B cell (primary cell): Measurements from ENCODE around the gene REV1. TPM values are rescaled to one million over a fixed set of nuclear protein-coding genes. Genes with fewer than 3 reads are reported as not detected.

ENCODE experiments used
- ATAC-seq: fragments of 200-7000 bp; cut with Tn5 transposase; one replicate; pipeline ENCODE4 v1.10.0; 2021; ENCODE audit warnings: low read depth, mild to moderate bottlenecking, moderate number of reproducible peaks, moderate library complexity
- CTCF ChIA-PET: fragments of 350-600 bp; sonication (Branson Sonifier 250); formaldehyde crosslinking; loops from one replicate; lab custom pipeline; 2021; ENCODE audit warnings: antibody characterized with exemption, inconsistent platforms; lab: Charles Lee
- POLR2A ChIA-PET: fragments of 350-600 bp; sonication (Branson Sonifier 250); formaldehyde crosslinking; loops from one replicate; lab custom pipeline; 2021; ENCODE audit warnings: antibody characterized with exemption; lab: Charles Lee
- DNase-seq: peaks from one replicate; pipeline ENCODE4 v3.0.0; 2013
- H2AFZ ChIP-seq: 2 replicates; pipeline ENCODE4 v1.6.1; 2012; ENCODE audit warnings: mild to moderate bottlenecking, low read depth, low read length; ENCODE audit not compliant: insufficient read depth, poor library complexity, severe bottlenecking
- H3K27ac ChIP-seq, 2 donors: 1 replicate in 1 of 2; 2 replicates in 1 of 2; pipeline ENCODE4 v1.5.1; 2012 to 2013; ENCODE audit warnings: low read length in 2 of 2, mild to moderate bottlenecking in 2 of 2, moderate library complexity in 1 of 2
- H3K27me3 ChIP-seq, 4 experiments: fragments of 200-600 bp in 1 of 4; sonication (generic) in 1 of 4; replicated peaks in 1 of 4; 1 replicate in 2 of 4; 2 replicates in 2 of 4; pipeline versions ENCODE4 v1.6.1 to v1.7.0; 2013 to 2016; ENCODE audit warnings: low read length in 3 of 4, mild to moderate bottlenecking in 2 of 4, mixed read lengths in 1 of 4, moderate library complexity in 1 of 4; ENCODE audit not compliant: insufficient read depth in 4 of 4, control insufficient read depth in 3 of 4; ENCODE audit errors: control extremely low read depth in 1 of 4
- H3K36me3 ChIP-seq, 2 experiments: replicated peaks in 1 of 2; 1 replicate in 1 of 2; 2 replicates in 1 of 2; pipeline versions ENCODE4 v1.6.1 to v1.7.1; 2013; ENCODE audit warnings: low read length in 1 of 2; ENCODE audit not compliant: insufficient read depth in 2 of 2, control insufficient read depth in 1 of 2; ENCODE audit errors: control extremely low read depth in 1 of 2, extremely low read depth in 1 of 2
- H3K4me1 ChIP-seq, 2 donors: fragments of 200-600 bp in 1 of 2; sonication (generic) in 1 of 2; 1 replicate in 1 of 2; 2 replicates in 1 of 2; pipeline versions ENCODE4 v1.5.1 to v1.6.1; 2013 to 2017; ENCODE audit warnings: low read length in 2 of 2; ENCODE audit not compliant: control insufficient read depth in 2 of 2, insufficient read depth in 2 of 2
- H3K4me2 ChIP-seq: replicated peaks from 2 replicates; pipeline ENCODE3; 2012; ENCODE audit warnings: mild to moderate bottlenecking, low read depth, low read length; ENCODE audit not compliant: poor library complexity, severe bottlenecking
- H3K4me3 ChIP-seq, 5 experiments: fragments of 200-600 bp in 1 of 5; sonication (generic) in 1 of 5; 1 replicate in 3 of 5; 2 replicates in 2 of 5; pipeline versions ENCODE4 v1.5.1 to v1.7.0; 2011 to 2016; ENCODE audit warnings: low read length in 4 of 5, mild to moderate bottlenecking in 4 of 5, low read depth in 2 of 5, control low read depth in 1 of 5, moderate library complexity in 1 of 5; ENCODE audit not compliant: insufficient read depth in 1 of 5; ENCODE audit errors: control extremely low read depth in 1 of 5, extremely low read depth in 1 of 5
- H3K79me2 ChIP-seq: fragments of 200-600 bp; sonication (generic); one replicate; pipeline ENCODE4 v1.6.0; 2016; ENCODE audit warnings: low read length; ENCODE audit not compliant: control insufficient read depth, insufficient read depth
- H3K9ac ChIP-seq: fragments of 200-600 bp; sonication (generic); 2 replicates; pipeline ENCODE4 v1.6.1; 2017; ENCODE audit warnings: mild to moderate bottlenecking, low read length, moderate library complexity
- H3K9me3 ChIP-seq, 3 donors: one replicate each; pipeline versions ENCODE4 v1.6.1 to v1.7.1; 2013; ENCODE audit warnings: low read length in 2 of 3; ENCODE audit not compliant: control insufficient read depth in 2 of 3, insufficient read depth in 1 of 3; ENCODE audit errors: control extremely low read depth in 1 of 3
- H4K20me1 ChIP-seq: 2 replicates; pipeline ENCODE4 v1.6.0; 2012; ENCODE audit warnings: mild to moderate bottlenecking, low read length; ENCODE audit not compliant: insufficient read depth, control insufficient read depth, poor library complexity, severe bottlenecking
- H3K27ac Mint-ChIP-seq: one replicate; pipeline ENCODE4 v1.8.0; 2021; ENCODE audit warnings: mixed read lengths
- H3K27me3 Mint-ChIP-seq: one replicate; pipeline ENCODE4 v1.8.0; 2021; ENCODE audit warnings: mixed read lengths
- H3K4me1 Mint-ChIP-seq: one replicate; pipeline ENCODE4 v1.8.0; 2021; ENCODE audit warnings: mixed read lengths
- H3K4me3 Mint-ChIP-seq: one replicate; pipeline ENCODE4 v1.8.0; 2021; ENCODE audit warnings: mixed read lengths
- H3K9me3 Mint-ChIP-seq: one replicate; pipeline ENCODE4 v1.8.0; 2022; ENCODE audit warnings: mixed read lengths; ENCODE audit not compliant: insufficient read depth
- CTCF ChIP-seq: fragments of 200-600 bp; IDR thresholded peaks from one replicate; pipeline ENCODE4 v1.8.0; 2022; ENCODE audit warnings: antibody characterized with exemption, mild to moderate bottlenecking
- EZH2 ChIP-seq: IDR thresholded peaks from 2 replicates; pipeline ENCODE4 v1.6.1; 2012; ENCODE audit warnings: borderline replicate concordance, low read depth, mild to moderate bottlenecking, moderate library complexity, low read length; ENCODE audit not compliant: insufficient read depth, poor library complexity, severe bottlenecking
- WGBS: methylation state at CpG from one replicate; pipeline ENCODE4 v1.1.5; 2013; ENCODE audit warnings: missing lambda C conversion rate; ENCODE audit not compliant: insufficient coverage; 5-methylcytosine and 5-hydroxymethylcytosine counted together
- intact Hi-C: fragments of 100-400 bp; cut with micrococcal nuclease; formaldehyde crosslinking; loops from one replicate; pipeline ENCODE4 v1.10.0; 2022
- polyA plus RNA-seq: library from polyadenylated mRNA; depleted of rRNA; stranded (reverse); fragments of >200 nt; gene quantifications from 2 replicates; pipeline ENCODE4 v1.2.3, GENCODE V29; 2012
- total RNA-seq, 2 donors: library from RNA; stranded (reverse); fragments of 120-200 nt in 1 of 2; gene quantifications; 1 replicate in 1 of 2; 2 replicates in 1 of 2; pipeline versions ENCODE4 v1.2.3 to v1.2.4, GENCODE V29; 2013 to 2022

REV1 gene
- total and polyA plus RNA-seq, 2 donors (not counting 1 experiment from before 2014, with no cell fraction given) = 25.4 to 70.5 TPM

- DNase-seq (no peak), ATAC-seq (no peak)
- Histone ChIP-seq H3K36me3 (no peaks in the 10 kb centered on the region), H2AFZ (no peak overlapping the region), H3K79me2 (no peaks in the 10 kb centered on the region), H3K4me2 (no peak overlapping the region), H3K27me3 (no peaks in the 10 kb centered on the region), H3K4me3 (no peak overlapping the region), H3K9ac (no peak overlapping the region), H3K9me3 (no peaks in the 10 kb centered on the region), H3K4me1 (peaks cover 3 to 10% of the 10 kb centered on the region in 2 donors), H4K20me1 (no peaks in the 10 kb centered on the region), H3K27ac (no peak overlapping the region)
- ChIA-PET CTCF (interaction anchor here (0.6 kb wide), 1 partner anchor 754 kb away, joined by 3 read pairs; no protein-coding TSS in a partner anchor), POLR2A (interaction anchor here (0.7 kb wide), 2 partner anchors 405 to 1088 kb away, joined by 4 to 17 read pairs; no protein-coding TSS in a partner anchor)
- intact Hi-C loops = no loop called here
- no peak for TF ChIP-seq CTCF
- no peak for TF ChIP-seq EZH2
- Mint-ChIP-seq H3K4me3 (no peak overlapping the region), H3K27me3 (no peaks in the 10 kb centered on the region), H3K4me1 (peaks cover 19% of the 10 kb centered on the region), H3K9me3 (no peaks in the 10 kb centered on the region), H3K27ac (no peak overlapping the region)
- no CpG with 5 or more reads among the region's 7 CpGs for WGBS
These were observed 18.4 kb upstream of the REV1 start for GRCh38 chr2:99507937-99508818.
